Measurements from ENCODE around the gene ECSIT.

The ECSIT gene

DNA sequence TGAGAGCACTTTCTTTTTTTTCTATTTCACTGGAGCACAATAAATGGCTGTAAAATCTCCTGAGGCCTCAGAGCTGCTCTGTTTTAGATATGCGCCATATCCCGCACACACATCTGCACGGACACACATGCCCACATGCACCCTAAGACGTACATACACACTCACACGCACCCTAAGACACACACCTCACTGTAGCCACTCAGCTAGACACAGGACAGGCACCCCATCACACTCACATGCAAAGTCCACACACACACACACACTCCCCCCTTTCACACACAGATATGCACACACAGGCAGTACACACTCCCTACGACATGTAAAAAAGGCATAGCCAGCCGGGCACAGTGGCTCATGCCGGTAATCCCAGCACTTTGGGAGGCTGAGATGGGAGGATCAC, 21.3 kb upstream of the ECSIT start:
- no peak for DNase-seq

DNA sequence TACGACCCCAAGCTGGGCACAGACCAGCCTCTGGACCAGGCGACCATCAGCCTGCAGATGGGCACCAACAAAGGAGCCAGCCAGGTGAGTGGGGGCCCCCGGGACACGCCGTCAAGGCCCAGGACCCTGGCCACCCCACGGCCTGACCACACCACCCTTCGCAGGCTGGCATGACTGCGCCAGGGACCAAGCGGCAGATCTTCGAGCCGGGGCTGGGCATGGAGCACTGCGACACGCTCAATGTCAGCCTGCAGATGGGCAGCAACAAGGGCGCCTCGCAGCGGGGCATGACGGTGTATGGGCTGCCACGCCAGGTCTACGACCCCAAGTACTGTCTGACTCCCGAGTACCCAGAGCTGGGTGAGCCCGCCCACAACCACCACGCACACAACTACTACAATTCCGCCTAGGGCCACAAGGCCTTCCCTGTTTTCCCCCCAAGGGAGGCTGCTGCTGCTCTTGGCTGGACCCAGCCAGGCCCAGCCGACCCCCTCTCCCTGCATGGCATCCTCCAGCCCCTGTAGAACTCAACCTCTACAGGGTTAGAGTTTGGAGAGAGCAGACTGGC, 20.5 kb upstream of the ECSIT start:
- DNase-seq = no peak

DNA sequence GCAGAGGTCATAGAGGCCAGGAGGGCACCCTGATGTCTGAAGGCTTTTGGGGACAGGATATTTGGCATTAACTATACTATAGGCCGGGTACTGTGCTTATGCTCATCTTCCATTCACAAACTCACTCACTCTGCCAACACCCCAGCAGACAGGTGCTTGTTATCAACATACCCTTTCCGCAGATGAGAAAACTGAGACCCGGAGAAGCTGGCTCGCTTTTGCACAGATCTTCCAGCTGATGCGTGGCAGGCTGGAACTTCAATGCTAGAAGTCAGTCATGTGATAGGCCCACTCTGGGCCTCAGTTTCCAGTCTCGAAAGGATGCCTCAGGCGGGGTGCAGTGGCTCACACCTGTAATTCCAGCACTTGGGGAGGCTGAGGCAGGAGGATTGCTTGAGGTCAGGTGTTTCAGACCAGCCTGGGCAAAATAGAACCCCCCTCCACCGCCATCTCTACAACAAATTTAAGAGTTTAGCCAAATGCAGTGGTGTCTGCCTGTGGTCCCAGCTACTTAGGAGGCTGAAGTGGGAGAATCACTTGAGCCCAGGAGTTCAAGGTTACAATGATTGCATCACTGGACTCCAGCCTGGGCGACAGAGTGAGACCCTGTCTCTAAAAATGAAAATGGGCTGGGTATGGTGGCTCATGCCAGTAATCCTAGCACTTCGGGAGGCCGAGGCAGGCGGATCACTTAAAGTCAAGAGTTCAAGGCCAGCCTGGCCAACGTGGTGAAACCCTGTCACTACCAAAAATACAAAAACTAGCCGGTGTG, 19.2 kb upstream of the ECSIT start:
- no peak for DNase-seq

DNA sequence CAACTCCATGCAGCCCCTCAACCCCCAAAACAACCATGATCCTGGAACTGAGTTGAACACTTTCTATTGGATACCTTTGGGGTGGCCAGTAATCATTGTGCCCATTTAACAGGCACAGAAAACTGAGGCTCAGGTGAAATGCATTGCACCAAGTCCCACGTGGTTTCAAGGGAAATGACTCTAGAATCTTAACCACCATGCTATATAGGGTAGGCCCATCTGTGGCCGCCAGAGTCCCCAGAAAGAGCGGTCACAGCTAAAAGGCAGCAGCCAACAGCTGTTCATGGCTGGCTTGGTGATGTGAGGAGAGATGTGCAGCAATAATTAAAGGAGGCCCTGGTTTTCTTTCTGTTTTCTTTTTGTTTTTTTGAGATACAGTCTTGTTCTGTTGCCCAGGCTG, 12.3 kb upstream of the ECSIT start:
- no peak for DNase-seq

DNA sequence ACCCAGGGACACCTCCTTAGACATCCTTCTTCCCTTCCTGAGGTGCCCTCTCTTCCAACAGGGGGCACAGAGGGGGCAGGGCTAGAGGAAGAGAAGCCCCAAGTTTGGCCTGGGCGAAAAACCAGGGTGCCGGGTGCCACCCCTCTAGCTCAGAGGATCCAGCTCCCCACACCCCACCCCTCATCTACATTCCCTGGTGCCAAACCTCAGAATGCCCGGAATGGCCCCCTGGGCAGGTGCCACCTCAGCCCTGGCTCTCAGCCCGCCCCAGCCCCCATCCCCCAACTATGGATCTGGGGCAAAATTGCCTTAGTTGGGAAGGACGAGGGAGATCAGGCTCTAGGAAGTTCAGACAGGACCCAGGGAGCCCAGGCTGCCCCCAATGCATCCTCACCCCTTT, 11.7 kb upstream of the ECSIT start:
- DNase-seq = no peak

DNA sequence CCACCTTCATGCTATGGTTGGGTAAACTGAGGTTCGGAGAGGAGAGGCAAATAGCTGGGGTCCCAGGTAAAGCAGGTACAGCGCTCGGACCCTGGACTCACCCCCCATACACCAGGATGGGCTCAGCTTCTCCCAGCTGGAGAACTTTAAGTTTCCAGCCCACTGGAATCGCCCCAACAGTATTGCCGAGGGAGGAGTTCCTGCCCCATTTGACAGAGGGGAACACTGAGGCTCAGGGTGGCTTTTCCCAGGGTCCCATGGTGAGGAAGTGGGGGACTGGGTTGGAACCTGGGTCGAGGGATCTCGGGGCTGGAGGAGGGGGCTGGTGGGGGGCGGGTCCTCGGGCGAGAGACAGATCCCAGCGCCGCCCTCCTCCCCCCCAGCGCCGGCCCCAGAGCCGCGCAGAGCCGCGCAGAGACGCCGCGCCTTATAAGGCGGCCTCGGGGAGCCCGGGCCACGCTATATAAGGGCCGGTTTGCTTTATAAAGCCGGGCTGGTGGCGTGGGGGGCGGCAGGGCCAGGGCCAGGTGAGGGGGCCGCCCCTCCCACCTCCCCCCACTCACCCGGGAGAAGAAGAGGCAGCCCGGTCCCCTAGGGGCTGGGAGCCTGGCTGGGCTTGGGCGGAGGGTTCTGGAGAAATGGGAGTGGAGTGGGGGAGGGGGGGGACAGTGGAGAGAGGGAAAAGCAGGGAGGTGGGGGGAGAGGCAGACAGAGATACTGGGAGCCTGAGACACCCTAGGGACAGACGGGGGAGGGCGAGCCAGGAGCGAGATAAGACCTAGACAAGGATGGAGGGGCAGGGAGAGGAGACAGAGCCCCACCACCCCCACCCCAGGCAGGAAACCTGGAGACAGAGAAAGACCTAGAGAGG, 10.8 kb upstream of the ECSIT start:
- DNase-seq = no peak

DNA sequence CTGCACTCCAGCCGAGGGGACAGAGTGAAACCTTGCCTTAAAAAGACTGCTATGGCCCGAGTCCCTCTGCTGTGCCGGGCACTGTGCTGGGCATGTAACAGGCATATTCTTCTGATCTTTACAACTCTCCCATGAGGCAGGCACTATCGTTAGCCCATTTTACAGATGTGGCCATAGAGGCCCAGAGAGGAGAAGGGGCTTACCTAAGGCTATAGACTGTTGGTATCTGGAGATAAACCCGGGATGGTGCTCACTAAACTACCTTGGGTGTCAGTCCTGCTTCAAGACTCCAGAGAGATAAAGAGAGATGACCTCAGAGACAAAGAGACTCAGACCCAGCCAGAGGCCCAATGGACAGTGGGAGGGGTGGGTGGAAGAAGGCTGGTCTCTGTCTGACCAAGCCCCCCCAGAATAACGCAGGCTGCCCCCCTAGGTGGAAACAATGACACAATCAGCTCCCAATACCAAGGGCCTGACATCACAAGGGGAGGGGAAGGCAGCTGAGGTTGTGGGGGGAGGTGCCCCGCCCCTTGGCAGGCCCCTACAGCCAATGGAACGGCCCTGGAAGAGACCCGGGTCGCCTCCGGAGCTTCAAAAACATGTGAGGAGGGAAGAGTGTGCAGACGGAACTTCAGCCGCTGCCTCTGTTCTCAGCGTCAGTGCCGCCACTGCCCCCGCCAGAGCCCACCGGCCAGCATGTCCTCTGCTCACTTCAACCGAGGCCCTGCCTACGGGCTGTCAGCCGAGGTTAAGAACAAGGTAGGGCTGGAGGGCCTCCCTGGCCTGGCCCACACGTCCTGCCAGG, 9.5 kb upstream of the ECSIT start, which contains the start of gene CNN1:
CNN1 (plus strand) TSS at position 620 of the 805 bp plus-strand sequence; CDS start at position 697, 77 bp downstream.
- DNase-seq = no peak

DNA sequence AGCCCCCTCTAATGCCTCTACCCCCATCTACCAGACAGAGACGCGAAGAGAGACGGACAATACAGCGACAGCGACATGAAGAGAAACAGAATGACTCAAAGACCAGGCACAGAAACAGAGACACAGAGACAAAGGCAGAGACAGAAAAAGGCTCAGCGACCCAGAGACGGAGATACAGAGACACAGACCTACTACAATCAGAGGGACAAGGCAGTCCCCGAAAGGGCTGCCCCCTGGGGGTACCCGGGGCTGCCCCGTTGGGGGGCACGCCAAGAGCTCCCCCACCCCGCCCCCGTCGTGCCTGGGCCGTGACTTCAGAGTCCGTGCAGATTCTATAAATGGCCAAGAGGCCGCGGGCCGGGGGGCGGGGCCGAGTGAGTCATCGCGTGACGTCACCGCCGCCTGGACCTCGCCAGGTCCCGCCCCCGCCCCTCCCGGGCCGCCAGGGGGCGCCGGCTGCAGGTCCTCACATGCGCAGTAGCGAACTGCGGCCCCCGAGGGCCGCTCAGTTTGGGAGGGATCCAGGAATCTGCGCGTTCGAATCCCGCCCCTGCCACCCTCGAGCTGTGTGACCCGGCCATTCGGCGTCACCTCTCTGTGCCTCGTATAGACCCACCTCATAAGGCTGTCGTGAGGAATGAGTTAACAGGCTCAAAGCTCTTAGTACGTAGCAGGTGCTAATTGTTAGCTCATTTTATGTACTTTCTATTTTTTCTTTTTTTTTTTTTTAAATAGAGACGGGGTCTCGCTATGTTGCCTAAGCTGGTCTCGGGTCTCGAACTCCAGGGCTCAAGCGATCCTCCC, 7.1 kb upstream of the ECSIT start:
- DNase-seq = peak; percentile 37

DNA sequence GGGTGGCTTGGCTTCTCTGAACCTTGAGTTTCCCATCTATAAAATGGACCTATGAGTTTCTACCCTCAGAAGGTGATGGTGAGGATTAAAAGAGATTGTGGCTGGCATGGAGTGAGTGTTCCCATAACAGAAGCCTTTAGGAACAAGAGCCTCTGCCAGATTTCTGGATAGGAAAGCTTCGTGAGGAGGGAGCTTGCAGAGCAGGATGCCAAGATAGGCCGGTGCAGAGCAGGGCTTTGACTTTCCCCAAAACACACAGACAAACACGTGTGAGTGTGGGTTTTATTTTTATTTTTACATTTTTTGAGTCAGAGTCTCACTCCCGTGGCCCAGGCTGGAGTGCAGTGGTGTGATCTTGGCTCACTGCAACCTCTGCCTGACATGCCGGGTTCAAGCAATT, 6.0 kb upstream of the ECSIT start:
- DNase-seq = no peak

DNA sequence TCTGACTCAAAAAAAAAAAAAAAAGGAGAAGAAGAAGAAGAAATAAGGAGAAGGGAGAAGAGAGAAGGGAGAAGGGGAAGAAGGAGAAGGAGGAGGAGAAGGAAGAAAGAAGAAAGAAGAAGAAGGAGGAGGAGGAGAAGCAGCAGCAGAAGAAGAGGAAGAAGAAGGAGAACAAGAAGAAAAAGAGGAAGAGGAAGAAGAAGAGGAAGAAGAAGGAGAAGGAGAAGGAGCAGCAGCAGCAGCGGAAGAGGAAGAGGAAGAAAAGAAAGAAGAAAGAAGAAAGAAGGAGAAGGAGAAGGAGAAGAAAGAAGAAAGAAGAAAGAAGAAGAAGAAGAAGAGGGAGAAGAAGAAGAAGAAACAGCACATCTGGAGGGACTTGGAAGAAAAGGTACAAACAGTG, 5.6 kb upstream of the ECSIT start:
- no peak for DNase-seq

DNA sequence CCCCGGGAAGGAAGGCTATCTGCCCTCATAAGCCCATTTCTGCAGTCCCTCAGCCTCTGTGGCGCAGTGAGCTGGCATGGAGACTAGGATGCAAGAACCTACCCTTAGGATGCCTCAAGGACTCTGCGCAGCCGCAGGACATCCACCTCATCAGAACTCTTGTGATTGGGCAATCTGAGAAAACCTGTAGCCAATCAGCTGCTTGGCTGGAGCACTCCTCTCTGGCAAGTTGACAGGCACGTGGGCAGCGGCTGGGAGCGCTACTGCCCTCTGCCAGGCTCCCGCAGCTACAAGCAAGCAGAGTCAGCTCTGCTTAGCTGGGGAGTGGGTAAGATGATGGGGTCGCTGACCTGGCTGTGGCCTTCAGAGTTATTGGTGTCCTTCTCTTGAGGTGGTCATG, 1.5 kb upstream of the ECSIT start:
- DNase-seq = peak; percentile 86

DNA sequence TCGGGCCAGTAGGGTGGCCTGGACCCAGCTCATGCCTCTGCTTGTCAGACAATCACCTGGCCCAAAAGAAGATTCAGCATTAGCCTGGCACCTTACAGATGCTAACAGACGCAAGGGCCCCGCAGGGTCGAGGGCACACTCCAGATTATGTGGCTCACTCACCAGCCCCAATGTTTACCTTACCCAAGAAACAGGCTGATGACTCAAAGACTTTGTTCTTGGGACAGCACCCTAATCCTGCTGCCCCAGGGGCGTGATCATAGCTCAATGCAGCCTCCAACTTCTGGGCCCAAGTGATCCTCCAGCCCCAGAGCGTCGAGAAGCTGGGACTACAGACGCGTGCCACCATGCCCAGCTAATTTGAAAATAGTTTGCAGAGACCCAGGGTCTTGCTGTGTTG, 9.8 kb downstream of the ECSIT start:
- DNase-seq = no peak

DNA sequence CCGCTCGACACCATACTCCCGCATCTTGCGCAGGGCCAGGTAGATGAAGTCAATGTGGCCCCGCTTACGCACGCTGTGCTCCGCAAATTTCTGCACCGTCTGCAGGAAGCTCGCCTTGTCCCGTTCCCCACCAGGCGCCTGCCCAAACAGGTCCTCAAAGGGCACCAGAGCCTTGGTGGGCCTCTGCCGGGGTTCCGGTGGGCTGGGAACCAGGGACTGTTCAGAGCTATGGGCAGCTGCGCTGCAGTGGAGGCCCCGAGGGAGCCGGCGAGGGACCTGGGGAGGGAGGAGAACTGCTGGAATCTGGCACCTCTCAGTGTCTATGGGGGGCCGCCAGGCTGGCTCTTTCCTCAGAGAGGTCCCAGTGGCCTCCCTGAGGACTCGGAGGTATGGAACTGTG, 15.0 kb downstream of the ECSIT start:
- DNase-seq = no peak

DNA sequence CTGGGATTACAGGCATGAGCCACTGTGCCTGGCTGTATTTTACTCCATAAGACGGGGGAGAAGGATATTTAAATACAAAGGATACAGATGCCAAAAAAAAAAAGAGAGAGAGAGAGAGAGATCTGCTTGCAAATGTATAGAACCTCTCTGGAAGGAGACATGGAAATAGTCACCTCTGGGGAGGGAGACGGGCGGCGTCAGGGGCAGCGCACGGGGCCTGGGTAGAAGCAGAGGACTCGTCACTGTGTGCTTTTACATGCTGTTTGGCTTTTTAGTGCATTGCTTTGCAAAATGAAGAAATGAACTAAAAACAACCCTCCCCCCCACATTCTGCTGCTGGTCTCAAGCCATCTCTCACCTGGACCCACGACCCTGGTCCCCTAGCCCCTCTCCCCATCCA, 18.5 kb downstream of the ECSIT start:
- no peak for DNase-seq

DNA sequence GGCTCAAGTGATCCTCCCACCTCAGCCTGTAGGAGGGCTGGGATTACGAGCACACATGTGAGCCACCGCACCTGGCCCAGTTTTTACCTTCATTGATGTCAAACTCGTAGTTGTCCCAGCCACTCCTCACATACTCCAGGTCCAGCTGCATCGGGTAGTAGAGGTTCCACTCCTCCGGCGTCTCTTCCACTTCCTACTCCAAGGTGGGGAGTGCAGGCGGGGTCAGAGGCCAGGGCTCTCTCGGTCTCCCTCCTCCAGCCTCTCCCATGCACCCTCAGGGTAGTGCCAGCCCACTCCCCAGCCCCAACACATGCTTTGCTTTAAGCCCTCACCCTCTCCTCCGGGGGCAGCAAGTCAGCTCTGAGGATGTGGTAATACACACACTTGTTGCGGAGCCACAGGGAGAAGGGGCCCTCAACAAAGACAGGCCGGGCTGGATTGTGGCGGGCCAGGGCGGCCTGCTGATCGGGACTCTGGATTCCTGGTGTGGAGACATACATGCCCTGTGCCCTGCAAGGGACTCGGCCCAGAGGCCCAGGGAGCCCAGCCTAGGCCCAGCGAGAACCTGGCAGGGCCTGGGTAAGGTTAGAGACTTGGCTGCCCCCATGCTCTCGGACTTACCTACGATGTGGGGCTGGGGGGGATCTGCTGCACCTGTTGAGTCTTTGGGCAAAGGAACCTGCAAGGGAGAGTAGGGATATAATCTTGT, 21.4 kb downstream of the ECSIT start:
- DNase-seq = no peak

DNA sequence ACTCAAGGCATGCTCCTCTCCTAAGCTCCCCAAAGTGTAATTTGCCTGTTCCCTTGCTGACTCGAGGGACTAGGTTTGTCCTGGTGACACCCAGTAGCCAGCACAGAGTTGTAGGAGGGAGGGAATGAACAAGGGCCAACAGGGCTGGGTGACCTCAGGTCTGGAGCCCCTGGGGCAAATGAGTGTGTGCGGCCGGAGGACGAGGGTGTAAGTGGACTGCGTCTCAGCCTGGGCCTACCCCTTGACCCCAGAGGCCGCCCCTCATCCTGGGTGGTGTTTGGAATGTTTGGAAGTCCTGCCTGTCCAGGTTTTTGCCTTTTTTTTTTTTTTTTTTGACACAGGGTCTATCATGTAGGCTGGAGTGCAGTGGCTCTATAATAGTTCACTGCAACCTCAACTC, 22.0 kb downstream of the ECSIT start:
- no peak for DNase-seq

DNA sequence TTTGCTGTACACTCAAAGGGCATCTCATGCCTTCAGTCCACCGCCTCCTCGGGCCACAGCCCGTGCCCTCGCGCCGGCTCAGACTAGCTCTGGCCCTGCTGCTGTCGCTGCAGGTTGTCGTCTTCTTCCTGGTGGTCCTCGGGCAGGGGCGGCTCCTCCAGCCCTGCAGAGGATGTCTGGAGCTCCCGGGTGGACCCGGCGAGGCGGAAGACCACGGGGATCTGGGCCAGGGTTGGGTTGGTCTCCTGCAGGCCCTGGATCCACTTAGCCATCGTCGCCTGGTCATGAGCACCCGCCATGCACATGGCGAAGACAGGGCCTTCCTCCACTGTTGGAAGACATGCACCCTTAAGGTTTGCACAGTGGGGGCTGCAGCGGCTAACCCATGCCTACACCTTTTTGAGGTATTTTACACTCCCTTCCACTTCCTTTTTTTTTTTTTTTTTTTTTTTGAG, 22.8 kb downstream of the ECSIT start:
- DNase-seq = no peak

DNA sequence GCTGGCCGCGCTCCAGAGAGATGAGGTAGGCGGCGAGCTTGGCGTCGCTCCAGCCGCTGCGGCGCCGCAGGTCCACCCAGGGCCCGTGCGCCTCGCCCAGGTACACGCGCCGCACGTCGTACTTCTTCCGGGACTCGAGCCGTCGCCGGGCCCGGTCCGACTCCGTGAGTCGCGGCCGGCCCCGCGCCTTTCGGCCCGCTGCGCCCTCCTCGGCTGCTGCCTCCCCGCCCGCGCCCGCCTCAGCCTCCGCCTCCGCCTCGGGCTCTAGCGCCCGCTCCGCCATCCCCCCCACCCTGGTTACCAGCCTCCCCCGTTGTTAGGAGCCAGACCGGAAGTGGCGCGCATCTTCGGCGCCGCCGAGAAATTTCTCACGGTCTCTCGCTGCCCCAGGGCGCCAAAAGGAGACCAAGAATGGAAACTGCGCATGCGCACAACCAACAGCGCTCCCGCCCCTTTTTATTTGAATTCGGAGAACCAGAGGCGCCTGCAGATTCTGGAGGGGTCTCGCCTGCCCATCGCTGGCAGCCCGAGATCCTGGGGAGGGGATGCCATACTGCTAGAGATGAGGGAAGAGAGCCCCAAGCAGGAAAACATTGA, 23.3 kb downstream of the ECSIT start, which contains the start of gene ZNF653:
ZNF653 (minus strand) TSS at position 336 of the 597 bp plus-strand sequence; CDS start at position 283, 53 bp downstream.
- peak; percentile 83 for DNase-seq

DNA sequence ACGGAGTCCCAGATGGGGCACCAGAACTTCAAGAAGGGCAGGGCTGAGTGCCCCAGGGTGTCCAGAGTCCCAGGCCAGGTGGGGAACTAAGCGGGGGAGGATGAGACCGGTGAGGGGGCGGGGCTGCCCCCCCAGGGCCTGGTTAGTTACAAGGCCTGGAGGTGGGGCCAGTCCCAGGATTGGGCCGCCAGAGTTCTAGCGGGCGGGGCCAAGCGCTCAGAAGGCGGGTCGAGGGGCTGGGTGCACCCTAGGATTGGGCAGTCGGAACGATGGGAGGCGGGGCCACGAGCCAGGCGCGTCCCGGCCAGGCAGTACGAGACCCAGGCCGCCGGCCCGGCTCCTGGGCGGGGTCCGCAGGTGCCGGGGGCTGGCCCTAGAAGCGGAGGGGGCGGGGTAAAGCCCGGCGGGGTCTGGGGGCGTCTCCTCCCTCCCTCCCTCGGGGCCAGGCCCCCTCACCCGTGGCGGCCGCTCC, 23.9 kb downstream of the ECSIT start:
- DNase-seq = peak; percentile 85

DNA sequence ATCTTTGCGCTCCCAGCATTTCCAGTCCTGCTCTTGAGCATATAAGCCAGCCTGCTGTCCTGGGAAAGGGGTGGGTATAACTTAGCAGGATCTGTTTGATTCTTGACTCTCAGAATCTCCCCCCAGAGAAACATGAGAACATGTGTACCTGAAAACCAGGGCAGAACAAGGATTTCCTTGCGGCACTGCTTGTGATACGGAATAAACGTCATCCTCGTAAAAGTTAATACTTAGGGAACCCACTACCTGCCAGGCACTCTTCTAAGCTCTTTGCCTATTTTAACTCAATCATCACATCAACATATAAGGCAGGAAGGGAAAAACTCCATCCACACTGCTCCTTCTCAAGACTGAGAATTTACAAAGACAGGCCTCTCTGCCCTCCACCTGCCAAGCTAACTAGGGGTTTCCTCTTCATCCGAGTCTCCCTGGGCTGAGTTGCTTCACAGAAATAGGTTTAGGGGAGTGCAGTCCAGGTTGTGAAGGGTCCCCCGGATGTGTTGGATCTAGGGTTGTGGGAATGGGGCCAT, 24.4 kb downstream of the ECSIT start:
- DNase-seq = no peak

Data from NCI-H2029 treated with DMSO at 0.1 percent for 48 hours (cell line).